HG03521 (cell line): ENCODE data around the gene SEC22B.
A peak's percentile ranks its signal among the peaks of the same experiment; 100 is the strongest.
"Not testable (repeated sequence)": the region's sequence is repeated elsewhere in the genome, so short reads cannot be mapped to it uniquely, and the experiment has no call there.

Experiments used
- ATAC-seq: cut with Tn5 transposase; IDR thresholded peaks from one replicate; pipeline ENCODE4 v1.9.1; 2021; ENCODE audit warnings: mild to moderate bottlenecking, moderate library complexity; ENCODE audit not compliant: unreplicated experiment

The SEC22B gene

GRCh38 chr1:120149420-120150059 is 26.8 kb downstream of the SEC22B start:
- ATAC-seq, result not testable (repeated sequence)

GRCh38 chr1:120145806-120146205 is 30.5 kb downstream of the SEC22B start:
- ATAC-seq, result not testable (repeated sequence)

- not testable (repeated sequence) for ATAC-seq
Observed at GRCh38 chr1:120144626-120145025, 31.7 kb downstream of the SEC22B start.

GRCh38 chr1:120144169-120144568 is 32.2 kb downstream of the SEC22B start:
- not testable (repeated sequence) for ATAC-seq

GRCh38 chr1:120143334-120143733 is 33.0 kb downstream of the SEC22B start:
- not testable (repeated sequence) for ATAC-seq

DNA sequence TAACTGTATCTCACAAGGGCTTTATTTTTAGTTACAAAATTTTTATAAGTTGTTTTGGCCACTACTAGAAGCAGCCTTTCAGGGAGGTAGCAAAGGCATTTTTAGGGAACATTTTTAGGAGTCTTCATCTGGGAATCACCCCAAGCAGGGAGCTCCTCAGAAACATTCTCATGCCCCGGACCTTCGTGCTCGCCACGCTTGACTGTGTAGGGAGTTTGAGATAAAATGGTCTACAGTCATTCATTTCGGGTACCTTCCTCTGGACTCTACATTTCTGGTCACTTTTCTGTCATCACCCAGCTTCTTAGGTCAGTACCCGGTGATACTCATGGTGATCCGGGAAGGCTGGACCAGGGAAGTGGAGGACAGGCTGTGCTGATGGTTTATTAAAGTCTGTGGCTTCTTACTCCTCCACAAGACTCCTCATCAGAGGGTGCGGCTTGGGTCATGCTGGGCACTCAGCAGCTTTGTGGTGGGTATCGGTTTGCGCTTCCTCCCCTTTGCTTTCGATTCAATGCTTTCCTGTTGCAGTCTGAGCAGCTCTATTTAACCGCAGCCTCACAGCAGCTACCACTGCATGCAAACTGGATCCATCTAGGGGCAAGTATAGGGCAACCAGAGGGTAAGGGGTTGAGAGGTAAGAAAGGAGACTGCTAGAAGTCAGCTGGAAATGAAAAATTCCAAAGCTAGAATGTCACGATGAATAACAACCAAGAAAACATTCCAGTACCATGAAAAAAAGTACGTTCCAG is 33.6 kb downstream of the SEC22B start:
- ATAC-seq, result peak; percentile 98

DNA sequence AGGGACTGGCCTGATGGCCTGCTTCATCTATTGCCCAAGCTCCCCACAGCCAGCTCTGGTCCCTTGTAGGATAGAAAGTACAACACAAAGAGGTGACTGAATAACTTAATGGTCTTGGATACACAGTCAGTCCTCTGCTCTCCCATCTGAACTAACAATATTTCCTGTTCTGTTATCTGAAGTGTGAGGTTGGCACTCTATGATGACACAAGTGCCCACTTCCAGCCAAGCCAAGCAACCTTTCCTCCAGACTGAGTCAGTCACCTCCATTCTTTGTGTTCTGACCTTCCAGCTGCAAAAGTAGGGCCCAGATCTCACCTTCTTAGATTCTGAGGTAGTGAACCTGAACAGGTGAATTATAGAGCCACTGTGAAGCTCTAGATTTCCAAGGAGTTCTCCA is 34.5 kb downstream of the SEC22B start:
- ATAC-seq, result not testable (repeated sequence)

GRCh38 chr1:120140656-120141265 is 35.6 kb downstream of the SEC22B start:
- ATAC-seq, result not testable (repeated sequence)

DNA sequence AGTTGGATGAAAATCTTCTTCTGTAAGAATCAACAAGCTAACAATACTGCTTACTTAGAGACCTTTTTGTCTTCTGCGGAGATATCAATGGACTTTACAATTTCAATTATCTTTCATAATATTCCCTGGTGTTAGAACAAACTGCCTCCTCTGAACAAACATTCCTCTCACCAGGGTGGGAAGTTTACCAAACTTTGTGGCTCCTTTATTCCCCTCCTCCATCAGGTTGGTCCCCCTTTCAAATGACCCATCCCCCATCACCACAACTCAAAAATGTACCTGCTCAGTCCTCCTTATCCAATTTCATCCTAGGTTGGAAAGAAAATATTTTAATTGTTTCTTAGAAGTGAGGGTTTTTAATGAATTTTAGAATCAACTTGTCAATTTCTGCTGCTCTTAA is 40.2 kb downstream of the SEC22B start:
- ATAC-seq, result not testable (repeated sequence)

DNA sequence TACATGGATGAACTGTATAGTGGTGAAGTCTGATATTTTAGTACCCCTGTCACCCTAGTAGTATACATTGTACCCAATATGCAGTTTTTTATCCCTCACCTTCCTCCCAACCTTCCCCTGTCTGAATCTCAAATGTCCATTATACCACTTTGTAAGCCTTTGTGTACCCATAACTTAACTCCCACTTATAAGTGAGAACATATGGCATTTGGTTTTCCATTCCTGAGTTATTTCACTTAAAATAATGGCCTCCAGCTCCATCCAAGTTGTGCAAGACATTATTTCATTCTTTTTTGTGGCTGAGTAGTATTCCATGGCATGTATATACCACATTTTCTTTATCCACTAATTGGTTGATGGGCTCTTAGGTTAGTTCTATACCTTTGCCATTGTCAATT is 42.4 kb downstream of the SEC22B start:
- not testable (repeated sequence) for ATAC-seq

DNA sequence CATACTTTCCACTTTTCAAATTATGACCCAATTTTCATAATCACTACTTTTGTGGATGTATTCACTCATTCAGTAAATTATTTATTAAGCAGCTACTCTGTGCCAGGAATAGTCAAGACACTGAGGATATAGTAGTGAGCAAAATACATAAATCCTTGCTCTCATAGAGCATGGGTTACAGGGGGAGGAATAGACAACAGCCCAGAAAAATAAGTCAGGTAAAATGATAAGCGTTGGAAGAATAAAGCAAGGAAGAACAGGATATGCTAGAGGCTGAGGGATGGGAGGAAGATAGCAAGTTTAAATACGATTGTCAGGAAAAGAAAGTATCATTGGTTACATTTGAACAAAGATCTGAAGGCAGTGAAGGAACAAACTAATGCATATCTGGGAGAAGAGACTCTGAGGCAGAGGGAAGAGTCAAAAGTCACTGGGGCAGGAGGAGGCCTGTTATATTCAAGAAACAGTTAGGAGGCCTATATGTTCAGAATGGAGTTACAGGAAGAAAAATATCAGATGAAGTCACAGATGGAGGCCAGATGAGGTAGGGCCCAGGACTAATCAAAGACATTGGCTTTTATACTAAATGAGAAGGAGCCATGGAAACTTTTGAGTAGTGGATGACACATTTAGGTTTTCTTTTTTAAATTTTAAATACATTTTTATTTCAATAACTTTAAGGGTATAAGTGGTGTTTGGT is 42.9 kb downstream of the SEC22B start:
- no peak for ATAC-seq

DNA sequence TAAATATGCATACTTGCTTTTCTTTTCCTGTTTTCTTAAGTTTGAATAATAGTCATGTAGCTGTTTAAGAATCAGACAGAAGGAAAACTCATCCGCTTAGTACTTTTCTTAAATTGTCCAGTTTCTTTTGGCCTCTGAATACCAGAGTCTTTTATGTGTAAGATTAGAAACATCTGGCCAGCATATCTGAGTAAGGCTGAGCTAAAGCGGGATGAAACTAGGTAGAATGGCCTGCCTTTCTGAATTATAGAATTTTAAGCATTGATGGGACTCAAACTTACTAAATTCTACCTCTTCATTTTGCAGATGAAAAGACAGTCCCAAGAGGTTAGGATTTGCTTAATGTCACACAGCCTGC is 43.9 kb downstream of the SEC22B start:
- not testable (repeated sequence) for ATAC-seq

DNA sequence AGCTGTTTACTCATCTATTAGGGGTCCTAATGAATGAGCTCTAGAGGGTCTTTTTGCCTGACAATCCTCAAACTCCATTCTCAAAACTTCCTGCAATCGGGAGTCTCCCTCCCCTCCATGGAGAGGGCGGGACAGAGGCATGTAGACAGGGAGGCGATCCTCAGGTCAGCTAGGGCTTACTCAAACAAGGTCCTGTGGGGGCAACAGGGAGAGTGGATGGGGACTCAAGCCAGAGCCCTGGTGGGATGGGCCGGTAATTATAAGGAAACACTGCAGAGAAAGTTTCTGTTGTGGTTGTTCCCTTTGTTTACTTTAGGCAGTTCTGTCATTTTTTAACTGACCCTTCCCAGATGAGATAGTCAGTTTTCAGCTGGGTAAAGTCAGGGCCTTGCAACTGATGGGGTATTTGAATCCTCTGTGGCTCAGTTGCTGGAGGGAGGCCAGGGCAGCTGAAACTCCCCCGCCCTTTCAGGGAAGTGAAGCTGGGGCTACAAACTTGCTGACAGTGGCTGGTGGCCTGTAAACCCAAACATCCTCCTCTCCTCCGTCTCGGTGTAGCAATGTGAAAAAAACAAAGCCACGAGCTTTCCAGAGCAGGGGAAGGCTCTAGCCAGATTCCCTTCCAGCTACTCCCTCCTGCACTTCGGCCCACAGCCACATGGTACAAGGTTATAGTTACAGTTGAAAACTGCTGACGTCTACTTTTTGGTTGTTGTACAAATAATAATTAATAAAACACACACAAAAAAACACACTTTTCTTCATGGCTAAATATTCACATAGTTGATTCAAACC is 44.5 kb downstream of the SEC22B start:
- ATAC-seq, result peak; percentile 73

DNA sequence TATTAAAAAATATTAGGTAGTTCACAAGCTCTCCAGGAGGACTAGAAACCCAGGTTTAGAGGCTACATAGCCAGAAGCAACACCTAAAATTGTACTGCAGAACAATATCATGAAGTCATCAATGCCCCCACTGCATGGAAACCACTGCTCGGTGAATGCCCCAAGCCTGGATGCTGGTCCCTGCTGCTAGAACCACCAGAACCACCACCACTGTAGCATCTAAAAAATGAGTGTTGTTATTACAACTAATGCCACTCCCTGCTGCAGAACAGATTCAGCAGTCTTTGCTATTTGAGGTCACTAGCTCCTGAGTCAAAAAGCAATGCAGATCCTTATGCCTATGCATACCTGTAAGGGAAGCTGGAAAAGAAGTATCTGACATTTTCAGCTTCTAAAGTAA is 48.4 kb downstream of the SEC22B start:
- not testable (repeated sequence) for ATAC-seq

DNA sequence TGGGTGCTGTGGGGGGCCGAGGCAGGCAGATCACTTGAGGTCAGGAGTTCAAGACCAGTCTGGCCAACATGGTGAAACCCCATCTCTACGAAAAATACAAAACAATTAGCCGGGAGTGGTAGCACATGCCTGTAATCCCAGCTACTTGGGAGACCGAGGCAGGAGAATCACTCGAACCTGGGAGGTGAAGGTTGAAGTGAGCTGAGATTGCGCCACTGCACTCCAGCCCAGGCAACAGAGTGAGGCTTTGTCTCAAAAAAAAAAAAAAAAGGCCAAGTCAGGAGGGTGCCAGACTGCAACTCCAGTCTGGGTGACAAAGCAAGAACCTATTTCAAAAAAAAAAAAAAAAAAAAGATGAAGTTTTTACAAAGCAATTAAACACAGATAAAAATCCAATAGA is 50.1 kb downstream of the SEC22B start:
- not testable (repeated sequence) for ATAC-seq

GRCh38 chr1:120124628-120125027 is 51.7 kb downstream of the SEC22B start:
- ATAC-seq, result not testable (repeated sequence)

DNA sequence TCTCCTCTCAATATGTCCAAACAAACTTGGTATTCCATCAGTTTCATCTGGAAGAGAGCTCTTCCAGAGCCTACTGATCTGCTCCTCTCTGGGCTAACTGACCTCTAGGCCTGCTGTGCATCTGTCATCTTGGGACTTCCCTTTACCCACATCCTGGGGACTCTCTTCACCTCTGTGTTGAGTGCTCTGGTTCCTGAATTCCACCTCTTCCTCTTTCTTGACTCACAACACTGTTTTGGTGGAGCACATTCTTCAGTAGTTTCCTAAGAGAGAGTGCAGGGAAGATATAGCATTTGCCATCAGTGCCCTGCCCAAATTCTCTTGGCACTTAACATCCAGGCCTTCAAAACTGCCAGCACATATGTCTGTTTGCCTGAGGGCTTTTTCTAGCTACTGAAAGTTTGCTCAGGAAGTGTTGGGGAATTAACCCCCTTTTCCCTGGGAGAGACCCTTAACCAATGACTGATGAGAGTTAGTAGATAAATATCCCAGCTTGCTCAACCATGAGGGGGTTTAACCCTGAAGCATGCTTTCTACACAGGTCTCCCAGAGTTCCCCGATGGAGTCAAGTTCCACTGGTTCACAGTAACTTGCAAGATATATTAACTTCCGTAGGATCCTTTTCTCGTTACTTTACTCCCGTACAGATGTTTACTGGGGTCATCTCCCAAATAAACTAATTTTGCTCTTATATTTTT is 52.4 kb downstream of the SEC22B start:
- ATAC-seq, result not testable (repeated sequence)

- peak; percentile 75 for ATAC-seq
Observed at GRCh38 chr1:120122262-120122893, 53.9 kb downstream of the SEC22B start.

GRCh38 chr1:120121830-120122229 is 54.5 kb downstream of the SEC22B start:
- ATAC-seq, result not testable (repeated sequence)
